H1 (cell line): Measurements from ENCODE around the gene TTC22. TPM values are rescaled to one million over a fixed set of nuclear protein-coding genes. Genes with fewer than 3 reads are reported as not detected.

ENCODE experiments used
- CTCF ChIA-PET: fragments of 300-600 bp; sonication (Branson Sonifier 250); formaldehyde crosslinking; loops from one replicate; lab custom pipeline; 2021; ENCODE audit not compliant: partially characterized antibody; lab: Charles Lee
- POLR2A ChIA-PET: fragments of 300-600 bp; sonication (Branson Sonifier 250); formaldehyde crosslinking; loops from one replicate; lab custom pipeline; 2021; ENCODE audit warnings: inconsistent platforms; ENCODE audit not compliant: partially characterized antibody; lab: Charles Lee
- DNase-seq, 2 experiments: peaks; one replicate each; pipeline versions ENCODE4 v3.0.0 to v3.0.0-alpha.2; 2010 to 2022; ENCODE audit warnings: low spot score in 2 of 2, low read depth in 1 of 2, mixed read lengths in 1 of 2
- FAIRE-seq: peaks from 2 replicates; lab custom pipeline; 2011; peaks lifted over from hg19 to GRCh38; lab: Jason Lieb, UNC
- H2AFZ ChIP-seq: 2 replicates; pipeline ENCODE4 v1.8.1; 2012; ENCODE audit warnings: low read length, inconsistent platforms
- H2AK5ac ChIP-seq: 2 replicates; pipeline ENCODE4 v1.6.1; 2013; ENCODE audit warnings: low read depth, low read length
- H2BK120ac ChIP-seq: replicated peaks from 2 replicates; pipeline ENCODE3; 2013; ENCODE audit warnings: low read depth, low read length, inconsistent platforms
- H2BK12ac ChIP-seq: 2 replicates; pipeline ENCODE4 v1.6.1; 2013; ENCODE audit warnings: low read depth, low read length
- H2BK15ac ChIP-seq: 2 replicates; pipeline ENCODE4 v1.6.1; 2013; ENCODE audit warnings: low read length
- H2BK20ac ChIP-seq: 2 replicates; pipeline ENCODE4 v1.6.1; 2013; ENCODE audit warnings: low read length
- H2BK5ac ChIP-seq: 2 replicates; pipeline ENCODE4 v1.6.1; 2013; ENCODE audit warnings: low read depth, low read length
- H3K14ac ChIP-seq: 2 replicates; pipeline ENCODE4 v1.6.1; 2013; ENCODE audit warnings: inconsistent platforms; ENCODE audit not compliant: insufficient read length
- H3K18ac ChIP-seq: 2 replicates; pipeline ENCODE4 v1.6.1; 2013; ENCODE audit warnings: low read length; ENCODE audit errors: extremely low read depth
- H3K23ac ChIP-seq: 2 replicates; pipeline ENCODE4 v1.6.1; 2013; ENCODE audit warnings: inconsistent platforms; ENCODE audit not compliant: insufficient read length
- H3K23me2 ChIP-seq: 2 replicates; pipeline ENCODE4 v1.6.1; 2013; ENCODE audit warnings: low read depth, low read length
- H3K27ac ChIP-seq: 2 replicates; pipeline ENCODE4 v1.6.1; 2011; ENCODE audit warnings: low read depth, low read length, inconsistent platforms
- H3K27me3 ChIP-seq, 4 experiments: replicated peaks in 1 of 4; 1 replicate in 1 of 4; 2 replicates in 3 of 4; pipeline versions ENCODE4 v1.6.1 to v1.8.1; 2011 to 2013; ENCODE audit warnings: low read length in 3 of 4, mild to moderate bottlenecking in 3 of 4, inconsistent platforms in 2 of 4, mixed read lengths in 2 of 4, moderate library complexity in 1 of 4; ENCODE audit not compliant: control insufficient read depth in 3 of 4, insufficient read depth in 3 of 4; ENCODE audit errors: extremely low read depth in 1 of 4
- H3K36me3 ChIP-seq, 4 experiments: 2 replicates each; pipeline versions ENCODE4 v1.6.1 to v1.8.1; 2011 to 2013; ENCODE audit warnings: mild to moderate bottlenecking in 4 of 4, low read length in 3 of 4, moderate library complexity in 2 of 4, control low read depth in 1 of 4, inconsistent platforms in 1 of 4; ENCODE audit not compliant: insufficient read depth in 4 of 4, control insufficient read depth in 2 of 4
- H3K4ac ChIP-seq: replicated peaks from 2 replicates; pipeline ENCODE3; 2013; ENCODE audit warnings: low read length, low read depth, mixed read lengths, inconsistent platforms; ENCODE audit not compliant: insufficient read length
- H3K4me1 ChIP-seq, 4 experiments: replicated peaks in 1 of 4; 1 replicate in 1 of 4; 2 replicates in 3 of 4; pipeline versions ENCODE4 v1.6.1 to v1.8.1; 2011 to 2013; ENCODE audit warnings: low read length in 3 of 4, inconsistent platforms in 2 of 4, mixed read lengths in 1 of 4; ENCODE audit not compliant: insufficient read depth in 4 of 4, control insufficient read depth in 3 of 4
- H3K4me2 ChIP-seq, 2 experiments: 2 replicates each; pipeline versions ENCODE4 v1.6.1 to v1.8.1; 2011 to 2013; ENCODE audit warnings: low read depth in 2 of 2, low read length in 2 of 2, control low read depth in 1 of 2, inconsistent platforms in 1 of 2, mild to moderate bottlenecking in 1 of 2; ENCODE audit not compliant: insufficient read depth in 1 of 2
- H3K4me3 ChIP-seq, 4 experiments: fragments of 200-600, 300-600 bp in 1 of 4; sonication (generic), shearing (Covaris generic), sonication (Bioruptor Twin) in 1 of 4; 2 replicates each; pipeline versions ENCODE4 v1.5.1 to v1.8.1; 2011 to 2016; ENCODE audit warnings: low read length in 4 of 4, low read depth in 3 of 4, control low read depth in 2 of 4, inconsistent platforms in 2 of 4, mild to moderate bottlenecking in 2 of 4, mixed read lengths in 1 of 4, moderate library complexity in 1 of 4; ENCODE audit not compliant: insufficient read depth in 2 of 4; ENCODE audit errors: extremely low read depth in 1 of 4
- H3K56ac ChIP-seq: replicated peaks from 2 replicates; pipeline ENCODE3; 2013; ENCODE audit warnings: low read depth, mild to moderate bottlenecking, mixed read lengths, low read length, inconsistent platforms; ENCODE audit not compliant: insufficient read length
- H3K79me1 ChIP-seq: 2 replicates; pipeline ENCODE4 v1.6.1; 2013; ENCODE audit warnings: low read depth, low read length, control low read depth
- H3K79me2 ChIP-seq, 2 experiments: 2 replicates each; pipeline versions ENCODE4 v1.6.1 to v1.8.1; 2012 to 2013; ENCODE audit warnings: low read length in 2 of 2, mild to moderate bottlenecking in 2 of 2, inconsistent platforms in 1 of 2; ENCODE audit not compliant: insufficient read depth in 2 of 2, control insufficient read depth in 1 of 2
- H3K9ac ChIP-seq, 4 experiments: replicated peaks in 1 of 4; 1 replicate in 1 of 4; 2 replicates in 3 of 4; pipeline versions ENCODE4 v1.6.1 to v1.8.1; 2011 to 2013; ENCODE audit warnings: low read depth in 3 of 4, low read length in 3 of 4, control low read depth in 2 of 4, mild to moderate bottlenecking in 2 of 4, moderate library complexity in 2 of 4, inconsistent platforms in 1 of 4; ENCODE audit errors: extremely low read depth in 1 of 4
- H3K9me3 ChIP-seq, 2 experiments: 2 replicates each; pipeline versions ENCODE4 v1.6.1 to v1.8.1; 2012 to 2013; ENCODE audit warnings: mild to moderate bottlenecking in 2 of 2, moderate library complexity in 2 of 2, control low read depth in 1 of 2, inconsistent platforms in 1 of 2, low read depth in 1 of 2, low read length in 1 of 2, mixed read lengths in 1 of 2; ENCODE audit not compliant: insufficient read depth in 2 of 2
- H4K20me1 ChIP-seq, 2 experiments: replicated peaks in 1 of 2; 2 replicates each; pipeline versions ENCODE3 to v1.8.1; 2011 to 2013; ENCODE audit warnings: inconsistent platforms in 2 of 2, low read length in 2 of 2, mild to moderate bottlenecking in 1 of 2; ENCODE audit not compliant: insufficient read depth in 2 of 2, control insufficient read depth in 1 of 2
- H4K5ac ChIP-seq: 2 replicates; pipeline ENCODE4 v1.6.1; 2013; ENCODE audit warnings: low read length, low read depth, mixed read lengths, inconsistent platforms; ENCODE audit not compliant: insufficient read length
- H4K8ac ChIP-seq: 2 replicates; pipeline ENCODE4 v1.8.0; 2013; ENCODE audit warnings: mild to moderate bottlenecking, moderate library complexity, low read length, inconsistent platforms; ENCODE audit not compliant: insufficient read depth; ENCODE audit errors: extremely low read depth
- H4K91ac ChIP-seq: replicated peaks from 2 replicates; pipeline ENCODE3; 2013; ENCODE audit warnings: low read length, mixed read lengths, inconsistent platforms; ENCODE audit not compliant: insufficient read length
- CREB1 ChIP-seq: IDR thresholded peaks from 2 replicates; pipeline ENCODE4 v1.6.1; 2012; ENCODE audit warnings: inconsistent platforms
- GTF2F1 ChIP-seq: IDR thresholded peaks from 2 replicates; pipeline ENCODE4 v1.6.1; 2012; ENCODE audit warnings: low read depth, low read length, improper control_type of control experiment, borderline replicate concordance
- KDM1A ChIP-seq: fragments of 200-600, 300-600 bp; sonication (generic); IDR thresholded peaks from 2 replicates; pipeline ENCODE4 v1.7.1; 2016; ENCODE audit warnings: mild to moderate bottlenecking, low read length, borderline replicate concordance
- POLR2AphosphoS5 ChIP-seq: IDR thresholded peaks from 2 replicates; pipeline ENCODE4 v1.6.1; 2011; ENCODE audit warnings: low read depth, low read length
- POU5F1 ChIP-seq: IDR thresholded peaks from 2 replicates; pipeline ENCODE4 v1.6.1; 2011; ENCODE audit warnings: low read depth, mild to moderate bottlenecking, low read length, moderate library complexity
- SIX5 ChIP-seq: IDR thresholded peaks from 2 replicates; pipeline ENCODE4 v1.6.1; 2011; ENCODE audit warnings: mild to moderate bottlenecking, low read depth, low read length
- SP2 ChIP-seq: IDR thresholded peaks from 2 replicates; pipeline ENCODE4 v1.6.1; 2012; ENCODE audit warnings: mild to moderate bottlenecking, low read length, inconsistent platforms
- WGBS, 2 experiments: shearing (Covaris generic) in 1 of 2; methylation state at CpG; one replicate each; pipeline versions ENCODE4 v1.1.6 to v1.1.7; 2013 to 2015; ENCODE audit warnings: low lambda C conversion rate in 2 of 2, mixed read lengths in 2 of 2, inconsistent platforms in 1 of 2, low coverage in 1 of 2, missing lambda C conversion rate in 1 of 2; ENCODE audit not compliant: insufficient replicate concordance in 2 of 2, insufficient coverage in 1 of 2, insufficient read length in 1 of 2; ENCODE audit errors: extremely low coverage in 1 of 2, missing lambda C conversion rate in 1 of 2; 5-methylcytosine and 5-hydroxymethylcytosine counted together
- polyA plus RNA-seq, 7 experiments: library from polyadenylated mRNA; depleted of rRNA in 3 of 7; stranded (reverse) in 5 of 7; unstranded in 2 of 7; fragments of >200 nt in 5 of 7; fragments of 200-250 nt in 2 of 7; gene quantifications; 1 replicate in 5 of 7; 2 replicates in 1 of 7; 4 replicates in 1 of 7; pipeline versions ENCODE4 v1.2.1 to v1.2.3, GENCODE V29; 2011 to 2013; ENCODE audit warnings: missing spikeins in 2 of 7, mixed read lengths in 2 of 7
- total RNA-seq: library from RNA; stranded (reverse); fragmentation: NEBNext Ultra II Directional; extraction: Animal tissue kit (Norgen Biotek cat#: 25700); gene quantifications from 2 replicates; pipeline ENCODE4 v1.2.1, GENCODE V29; 2021
- TF ChIP-seq, protein P1 (sequence below), 3 experiments: IDR thresholded peaks; 1 replicate in 2 of 3; 2 replicates in 1 of 3; pipeline versions ENCODE4 v1.5.1 to v1.6.1; 2011; ENCODE audit warnings: low read length in 3 of 3, mild to moderate bottlenecking in 3 of 3, inconsistent platforms in 2 of 3, low read depth in 1 of 3, moderate library complexity in 1 of 3; ENCODE audit not compliant: insufficient read depth in 1 of 3; ENCODE audit errors: control extremely low read depth in 1 of 3

The TTC22 gene
- total and polyA plus RNA-seq, 2 of the 8 experiments (the other 6 are each of a cell fraction or from before 2014, with no cell fraction given): 1.00 to 1.6 TPM

DNA sequence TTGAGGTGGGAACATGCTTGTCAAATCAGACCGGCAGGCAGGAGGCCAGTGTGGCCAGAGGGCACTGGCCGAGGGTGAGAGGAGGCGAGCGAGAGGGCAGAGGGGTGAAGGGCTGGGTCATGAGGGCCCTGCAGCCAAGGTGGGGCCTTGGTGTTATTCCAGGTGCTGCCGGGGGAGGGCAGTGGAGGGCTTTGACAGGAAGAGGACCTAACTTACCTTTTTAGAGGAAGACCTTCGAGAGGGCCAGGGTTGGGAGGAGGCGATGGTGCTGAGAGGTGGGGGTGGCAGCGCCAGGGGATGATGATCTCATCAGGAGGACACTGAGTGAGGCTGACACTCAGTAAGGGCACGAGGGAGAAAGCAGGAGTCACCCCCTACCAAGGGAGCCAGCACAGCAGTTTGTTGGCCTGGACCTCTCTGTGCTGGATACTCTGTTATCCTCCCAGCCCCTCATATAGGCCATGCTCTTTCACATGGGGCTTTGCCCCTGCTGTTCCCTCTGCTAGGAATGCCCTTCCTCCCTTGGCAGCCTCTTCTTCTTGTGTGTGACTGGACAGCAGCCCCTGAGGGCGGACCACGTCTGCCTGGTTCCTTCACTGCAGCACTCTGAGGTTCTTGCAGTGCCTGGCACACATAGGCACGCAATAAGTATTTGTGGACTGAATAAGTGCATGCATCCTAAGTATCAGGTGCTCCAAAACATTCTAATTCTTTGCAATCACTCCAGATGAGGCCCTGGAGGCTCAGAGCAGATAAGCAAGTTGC, 7.5 kb upstream of the TTC22 start:
- no peaks in the 10 kb centered on the region for H3K79me2 ChIP-seq
- no peak for FAIRE-seq
- 69% methylated on average over 12 of the region's 12 CpGs; no CpG with 5 or more reads in 1 of the 2 experiments for WGBS, 2 experiments
- no peak for TF ChIP-seq SIX5
- TF ChIP-seq GTF2F1: no peak
- no peak for TF ChIP-seq POLR2AphosphoS5
- TF ChIP-seq SP2: no peak
- no peak for TF ChIP-seq POU5F1
- TF ChIP-seq, protein P1, sequence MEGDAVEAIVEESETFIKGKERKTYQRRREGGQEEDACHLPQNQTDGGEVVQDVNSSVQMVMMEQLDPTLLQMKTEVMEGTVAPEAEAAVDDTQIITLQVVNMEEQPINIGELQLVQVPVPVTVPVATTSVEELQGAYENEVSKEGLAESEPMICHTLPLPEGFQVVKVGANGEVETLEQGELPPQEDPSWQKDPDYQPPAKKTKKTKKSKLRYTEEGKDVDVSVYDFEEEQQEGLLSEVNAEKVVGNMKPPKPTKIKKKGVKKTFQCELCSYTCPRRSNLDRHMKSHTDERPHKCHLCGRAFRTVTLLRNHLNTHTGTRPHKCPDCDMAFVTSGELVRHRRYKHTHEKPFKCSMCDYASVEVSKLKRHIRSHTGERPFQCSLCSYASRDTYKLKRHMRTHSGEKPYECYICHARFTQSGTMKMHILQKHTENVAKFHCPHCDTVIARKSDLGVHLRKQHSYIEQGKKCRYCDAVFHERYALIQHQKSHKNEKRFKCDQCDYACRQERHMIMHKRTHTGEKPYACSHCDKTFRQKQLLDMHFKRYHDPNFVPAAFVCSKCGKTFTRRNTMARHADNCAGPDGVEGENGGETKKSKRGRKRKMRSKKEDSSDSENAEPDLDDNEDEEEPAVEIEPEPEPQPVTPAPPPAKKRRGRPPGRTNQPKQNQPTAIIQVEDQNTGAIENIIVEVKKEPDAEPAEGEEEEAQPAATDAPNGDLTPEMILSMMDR (IDR thresholded peaks at IDR 0.05; ENCODE audit: control extremely low read depth in 1 of 3, insufficient read depth in 1 of 3, low read depth in 1 of 3, low read length in 3 of 3): peak; percentile 21 to 70 (median 24); a peak in 3 of 4 replicates
- 0 out of 2 replicates have a peak, but pooled peaks have one; percentile 25 for TF ChIP-seq KDM1A
- 0 out of 2 replicates have a peak, but pooled peaks have one; percentile 12 for TF ChIP-seq CREB1

More for the DNA sequence above, 7.5 kb upstream of the TTC22 start:
- Histone ChIP-seq H2AK5ac (no peak overlapping the region), H4K20me1 (no peaks in the 10 kb centered on the region), H4K91ac (no peak overlapping the region), H3K56ac (no peak overlapping the region), H3K4ac (no peak overlapping the region), H3K14ac (no peak overlapping the region), H3K36me3 (no peaks in the 10 kb centered on the region), H3K4me2 (no peak overlapping the region), H4K8ac (no peak overlapping the region), H3K23me2 (no peaks in the 10 kb centered on the region), H2BK15ac (no peak overlapping the region), H3K4me3 (no peak overlapping the region), H2BK5ac (no peak overlapping the region), H3K18ac (no peak overlapping the region), H4K5ac (no peak overlapping the region), H3K23ac (no peak overlapping the region), H3K9me3 (no peaks in the 10 kb centered on the region), H2BK120ac (no peak overlapping the region), H3K79me1 (no peaks in the 10 kb centered on the region), H3K9ac (no peak overlapping the region), H2AFZ (no peak overlapping the region), H2BK20ac (no peak overlapping the region), H3K27ac (no peak overlapping the region), H2BK12ac (no peak overlapping the region), H3K4me1 (peaks cover 4 to 16% (median 10%) of the 10 kb centered on the region in 4 experiments), H3K27me3 (no peaks in the 10 kb centered on the region; a peak in 1 of 7 replicates)
- ChIA-PET CTCF (interaction anchor here (0.6 to 2.1 kb wide), 28 partner anchors 7 to 913 kb away, joined by 3 to 16 read pairs (median 3); partner anchors contain the start of gene TTC22), POLR2A (interaction anchor here (0.6 to 1.0 kb wide), 2 partner anchors 37 to 79 kb away, joined by 3 read pairs; no protein-coding TSS in a partner anchor)
- DNase-seq: peak in 1 of 2 experiments; percentile 55
